ENCODE results near the gene KAZN.

KAZN gene

DNA sequence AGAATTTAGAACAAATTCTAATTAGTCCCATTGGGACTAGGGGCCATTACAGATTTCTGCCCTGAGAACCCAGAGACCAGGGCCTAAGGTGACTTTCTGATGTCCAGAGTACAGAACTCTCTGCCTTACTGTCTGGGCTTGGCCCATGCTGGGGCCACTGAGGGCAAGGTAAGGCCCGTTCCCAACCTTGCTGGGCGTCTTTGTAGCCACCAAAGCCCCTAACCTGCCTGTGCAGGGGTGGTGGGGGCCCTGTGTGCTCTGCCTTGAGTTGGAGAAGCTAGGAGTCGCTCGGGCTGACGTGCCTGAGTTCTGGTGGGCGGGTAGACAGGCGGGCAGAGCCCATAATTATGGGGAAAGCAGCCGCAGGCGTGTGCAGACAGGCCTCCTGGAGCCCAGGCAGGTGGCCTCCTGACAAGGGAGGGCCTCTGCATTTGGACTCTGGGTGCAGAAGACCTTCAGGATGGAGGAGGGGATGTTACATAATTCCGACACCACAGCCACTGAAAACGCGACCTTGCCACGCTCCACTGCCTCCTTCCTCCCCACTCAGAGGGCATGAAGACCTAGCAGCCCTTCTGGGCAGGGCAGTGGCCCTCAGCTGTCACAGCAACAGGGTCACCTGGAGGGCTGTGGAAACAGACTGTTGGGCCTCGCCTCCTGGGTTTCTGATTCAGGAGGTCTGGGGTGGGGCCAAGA, 315.1 kb downstream of the KAZN start:
- no peak for DNase-seq (ENCODE audit: low read depth in 2 of 2)

DNA sequence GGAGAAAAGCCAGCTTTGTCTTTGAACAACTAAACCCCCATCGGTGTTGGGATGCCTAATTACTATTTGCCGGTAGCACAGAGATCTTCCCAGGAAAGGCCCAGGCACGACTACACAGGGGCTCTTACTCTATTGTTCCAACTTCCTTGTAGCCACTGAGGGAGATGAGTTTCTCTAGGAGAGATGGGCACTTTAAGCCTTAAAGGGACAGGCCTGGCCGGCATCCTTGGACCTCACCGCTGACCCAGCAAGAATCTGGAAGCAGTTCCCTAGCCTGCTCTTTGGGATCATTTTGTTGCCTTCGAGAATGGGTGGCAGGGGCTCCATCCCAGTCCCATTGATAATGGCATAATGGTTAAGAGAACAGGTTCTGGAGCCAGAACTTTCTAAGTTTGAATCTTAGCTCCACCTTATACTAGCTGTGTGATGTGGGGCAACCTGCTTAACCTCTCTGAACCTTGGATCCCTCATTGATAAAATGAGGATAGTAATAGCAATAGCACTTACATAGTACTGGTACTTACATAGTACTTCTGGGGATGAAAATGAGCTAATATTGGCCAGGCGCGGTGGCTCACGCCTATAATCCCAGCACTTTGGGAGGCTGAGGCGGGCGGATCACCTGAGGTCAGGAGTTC, 316.0 kb downstream of the KAZN start:
- no peak for DNase-seq (ENCODE audit: low read depth in 2 of 2)

DNA sequence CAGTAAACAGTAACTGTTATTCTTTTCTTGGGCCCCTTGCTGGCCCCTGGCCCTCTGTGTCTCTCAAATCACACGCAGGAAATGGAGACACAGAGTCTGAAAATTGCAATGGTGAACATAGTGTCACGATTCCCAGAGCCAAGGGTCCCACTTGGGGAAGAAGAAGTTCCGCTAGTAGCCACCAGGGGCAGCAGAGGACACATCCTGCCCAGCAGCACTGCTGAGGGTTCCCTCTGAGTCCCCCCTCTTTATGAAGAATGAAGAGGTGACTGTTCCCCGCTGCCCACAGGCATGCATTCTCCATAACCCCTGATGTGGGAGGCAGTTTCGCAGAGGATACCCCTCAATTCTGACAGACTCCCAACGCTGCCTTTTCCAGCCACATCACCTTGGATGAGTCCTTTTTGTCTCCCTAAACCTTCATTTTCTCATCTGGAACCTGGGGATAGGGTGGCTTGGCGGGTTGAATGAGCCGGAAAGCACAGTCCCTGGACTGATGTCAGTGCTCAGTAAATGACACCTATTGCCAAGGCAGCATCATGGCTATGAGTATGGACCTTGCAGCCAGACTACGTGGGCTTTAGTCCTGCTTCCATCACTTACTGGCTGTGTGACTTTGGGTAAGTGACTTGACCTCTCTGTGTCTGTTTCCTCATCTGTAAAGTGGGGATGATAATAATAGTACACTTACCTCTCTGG, 317.0 kb downstream of the KAZN start:
- DNase-seq (ENCODE audit: low read depth in 2 of 2) = peak; percentile 15 to 28

DNA sequence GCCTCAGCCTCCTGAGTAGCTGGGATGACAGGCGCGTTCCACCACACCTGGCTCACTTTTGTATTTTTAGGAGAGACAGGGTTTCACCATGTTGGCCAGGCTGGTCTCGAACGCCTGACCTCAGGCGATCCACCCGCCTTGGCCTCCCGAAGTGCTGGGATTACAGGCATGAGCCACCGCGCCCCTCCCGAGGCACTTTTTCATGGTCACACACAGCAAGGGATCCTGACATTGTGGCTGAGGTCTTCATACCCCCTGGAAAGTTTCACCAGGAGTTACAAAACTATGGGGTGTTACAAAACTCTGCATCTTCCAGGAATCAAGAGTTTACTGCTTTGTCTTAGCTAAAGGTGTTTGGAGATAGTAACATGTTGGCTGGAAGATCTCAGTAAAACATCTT, 320.8 kb downstream of the KAZN start:
- DNase-seq (ENCODE audit: low read depth in 2 of 2) = no peak

DNA sequence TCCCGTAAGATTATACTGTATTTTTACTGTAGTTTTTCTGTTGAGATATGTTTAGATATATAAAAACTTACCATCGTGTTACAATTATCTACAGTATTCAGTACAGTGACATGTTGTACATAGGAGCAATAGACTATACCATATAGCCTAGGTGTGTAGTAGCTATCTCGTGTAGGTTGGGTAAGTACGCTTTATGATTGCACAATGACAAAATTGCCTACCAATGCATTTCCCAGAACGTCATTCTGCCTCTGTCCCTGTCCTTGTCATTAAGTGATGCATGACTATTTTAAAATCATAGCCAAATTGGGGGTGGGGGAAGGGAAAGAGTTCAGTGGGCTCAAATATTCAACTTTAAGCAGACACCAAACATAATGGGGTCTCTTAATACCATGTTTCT, 321.3 kb downstream of the KAZN start:
- DNase-seq (ENCODE audit: low read depth in 2 of 2) = no peak

DNA sequence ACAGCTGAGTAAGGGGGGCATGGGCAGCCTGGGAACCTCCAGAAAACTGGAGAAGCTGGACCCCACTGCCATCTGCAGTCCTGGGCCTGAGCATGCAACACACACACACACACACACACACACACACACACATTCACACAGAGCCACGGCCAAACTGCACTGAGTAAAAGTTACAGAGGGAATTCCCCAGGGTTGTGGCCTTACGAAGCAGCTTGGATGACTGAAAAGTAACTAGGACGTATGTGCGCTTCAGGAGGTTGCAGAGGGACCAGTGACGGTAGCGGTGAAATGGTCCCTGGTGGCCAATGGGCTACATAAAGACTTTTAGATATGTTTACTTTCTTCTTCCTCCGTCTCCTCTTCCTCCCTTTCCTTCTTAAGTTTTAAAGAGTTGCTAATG, 322.6 kb downstream of the KAZN start:
- DNase-seq (ENCODE audit: low read depth in 2 of 2) = no peak

DNA sequence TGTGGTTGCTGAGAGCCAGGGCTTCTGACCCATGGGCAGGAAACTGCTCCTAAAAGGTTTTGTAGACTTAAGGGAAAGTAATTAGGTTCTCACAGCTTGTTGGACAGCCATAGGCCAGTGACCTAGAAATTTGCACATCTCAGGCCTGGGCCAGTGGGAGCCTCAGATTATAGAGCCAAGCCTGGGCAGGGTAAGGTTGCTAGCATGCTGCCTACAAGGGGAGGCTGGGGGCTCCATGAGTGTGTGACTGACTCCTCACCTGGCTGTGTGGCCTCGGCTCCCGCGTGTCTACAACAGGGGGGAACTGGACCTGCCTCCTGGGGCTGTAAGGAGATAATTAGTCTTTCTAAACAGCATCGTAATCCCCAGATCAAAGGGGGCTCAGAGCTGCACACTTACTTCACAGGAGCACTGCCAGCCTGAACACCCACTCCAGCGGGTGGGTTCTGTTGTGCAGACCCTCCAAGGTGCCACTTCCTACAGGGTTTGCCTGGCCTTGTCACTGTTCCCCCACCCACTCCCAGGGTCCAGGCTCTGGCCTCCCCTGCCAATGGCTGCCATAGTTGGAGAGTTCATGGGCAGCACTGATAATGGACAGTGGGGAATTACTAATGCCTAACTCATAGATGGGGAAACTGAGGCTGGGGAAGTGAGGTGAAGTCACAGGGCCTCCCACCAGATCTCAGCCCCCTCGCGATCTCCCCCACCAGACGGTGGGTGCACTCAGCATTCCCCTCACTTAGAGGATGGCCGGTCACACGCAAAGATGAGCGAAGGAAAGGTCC, 324.6 kb downstream of the KAZN start:
- no peak for DNase-seq (ENCODE audit: low read depth in 2 of 2)

DNA sequence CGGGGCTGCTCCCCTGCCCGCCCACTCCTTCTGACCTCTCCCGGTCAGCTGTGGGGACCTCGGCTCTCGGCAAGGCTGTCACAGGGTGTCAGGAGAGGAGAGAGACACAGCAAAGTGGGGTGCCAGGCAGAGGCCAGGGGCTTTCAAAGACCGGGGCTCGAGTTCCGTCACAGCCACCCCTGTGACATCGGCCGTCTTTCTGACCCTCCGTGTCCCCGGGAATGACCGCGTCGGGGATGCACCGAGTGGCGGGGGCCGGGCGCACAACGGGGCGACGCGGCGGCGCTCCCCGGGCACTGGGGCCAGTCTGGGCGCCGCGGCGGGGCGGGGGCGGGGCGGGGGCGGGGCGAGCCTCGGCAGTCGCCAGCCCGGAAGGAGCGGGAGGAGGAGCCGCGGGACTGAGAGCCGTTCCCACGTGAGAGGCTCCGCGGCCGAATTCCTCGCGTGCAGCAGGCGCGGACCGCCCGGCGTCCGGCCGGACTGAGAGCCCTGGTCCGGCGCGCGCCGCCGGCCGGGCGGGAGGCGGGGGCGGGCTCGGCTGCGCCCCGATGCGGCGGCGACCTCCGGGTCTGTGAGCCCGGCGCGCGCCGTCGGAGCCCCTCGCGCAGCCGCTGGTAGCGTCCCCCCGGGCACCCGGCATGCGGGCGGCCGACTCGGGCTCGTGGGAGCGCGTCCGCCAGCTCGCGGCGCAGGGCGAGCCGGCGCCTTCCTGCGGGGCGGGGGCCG, 325.4 kb downstream of the KAZN start:
- peak in 1 of 2 donors; percentile 12 for DNase-seq (ENCODE audit: low read depth in 2 of 2)

DNA sequence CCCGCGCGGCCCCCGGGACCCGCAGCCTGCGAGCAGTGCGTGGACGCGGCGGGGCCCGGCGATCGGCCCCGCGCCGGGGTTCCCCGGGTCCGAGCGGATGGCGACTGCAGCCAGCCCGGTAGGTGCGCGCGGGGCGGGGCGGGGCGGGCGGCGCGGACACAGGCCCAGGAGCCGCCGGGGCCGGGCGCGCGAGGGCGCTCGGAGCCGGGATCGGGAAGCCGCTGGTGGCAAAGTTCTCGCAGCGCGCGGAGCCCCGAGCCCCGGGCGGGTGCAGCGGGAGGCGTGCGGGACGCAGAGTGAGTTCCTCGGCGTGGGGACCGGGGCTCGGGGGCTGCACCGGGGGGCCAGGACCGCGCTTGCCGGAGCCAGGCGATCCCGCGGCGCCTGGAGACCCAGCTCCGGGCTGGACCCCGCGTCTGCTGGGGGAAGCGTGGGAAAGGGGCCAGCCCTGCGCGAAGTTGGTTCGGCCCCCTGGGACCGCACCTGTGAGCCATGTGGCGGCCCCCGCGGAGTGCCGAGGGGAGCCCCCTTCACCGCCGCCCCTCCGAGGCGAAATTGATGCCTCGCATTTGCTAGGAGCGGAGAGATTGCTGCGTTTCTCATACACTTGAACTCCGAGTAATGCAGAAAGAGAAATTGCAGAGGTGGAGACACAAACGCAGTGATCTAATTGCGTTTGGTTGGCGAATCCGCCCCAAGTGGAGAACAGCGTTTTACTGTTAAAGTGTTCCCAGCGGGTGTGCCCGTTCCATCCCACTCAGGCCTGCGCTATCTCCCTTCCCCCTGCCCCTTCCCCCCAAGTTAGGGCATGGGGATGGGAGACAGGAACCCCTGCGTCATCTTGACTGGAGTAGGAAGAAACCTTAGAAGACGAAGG, 326.2 kb downstream of the KAZN start:
- peak in 1 of 2 donors; percentile 11 for DNase-seq (ENCODE audit: low read depth in 2 of 2)

DNA sequence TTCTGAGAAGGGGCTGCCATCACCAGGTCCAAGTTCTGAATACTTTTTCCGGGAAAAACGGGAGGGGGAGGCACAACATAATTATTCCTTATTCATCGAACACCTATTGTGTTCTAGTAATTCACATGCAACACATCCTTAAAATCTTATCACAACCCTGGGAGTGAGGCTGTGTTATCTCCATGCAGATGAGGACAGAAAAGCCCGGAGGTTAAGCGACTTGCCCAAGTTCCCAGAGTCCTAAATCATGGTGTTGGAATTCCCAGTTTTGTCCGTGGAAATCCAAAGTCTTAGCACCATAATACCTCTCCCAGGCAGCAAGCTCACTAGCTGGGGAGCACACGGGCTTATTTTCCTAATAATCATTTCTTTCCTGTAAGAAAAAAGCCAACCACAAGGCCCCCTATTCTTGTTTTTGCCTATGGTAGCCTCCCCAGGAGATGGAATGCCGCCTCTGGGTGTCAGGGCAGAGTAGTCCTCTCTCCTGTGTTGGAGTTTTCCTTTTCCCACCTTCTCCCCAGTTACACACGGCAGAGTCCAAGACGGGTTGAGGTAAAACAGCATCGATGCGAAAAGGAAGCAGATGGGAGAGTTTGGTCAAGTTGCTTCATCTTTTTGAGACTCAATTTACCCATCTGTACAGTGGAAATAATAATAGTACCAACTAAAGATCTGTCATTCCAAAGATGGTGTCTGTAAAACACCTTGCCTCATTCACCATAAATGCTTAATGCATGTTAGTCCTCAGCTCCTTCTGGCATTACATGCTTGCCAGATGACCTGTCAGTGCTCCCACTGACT, 327.1 kb downstream of the KAZN start:
- DNase-seq (ENCODE audit: low read depth in 2 of 2) = no peak

DNA sequence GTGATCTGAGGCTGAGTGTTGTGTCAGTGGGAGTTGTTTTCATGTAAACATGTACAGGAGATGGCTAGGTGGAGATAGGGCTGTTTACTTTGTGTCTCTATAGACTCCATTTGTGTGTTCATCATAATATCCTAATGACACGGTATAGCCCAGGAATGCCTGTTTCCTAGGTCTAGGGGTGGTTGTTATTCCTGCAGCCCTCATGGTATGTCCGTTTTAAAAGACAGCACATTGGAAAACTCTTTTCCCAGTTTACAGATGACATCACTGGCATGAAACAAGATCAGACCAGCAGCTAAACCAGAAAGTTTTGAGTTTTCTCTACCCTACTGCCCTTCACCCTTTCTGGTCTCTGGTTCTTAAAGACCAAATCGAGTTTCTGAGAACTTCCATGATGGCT, 327.7 kb downstream of the KAZN start:
- DNase-seq (ENCODE audit: low read depth in 2 of 2) = no peak

DNA sequence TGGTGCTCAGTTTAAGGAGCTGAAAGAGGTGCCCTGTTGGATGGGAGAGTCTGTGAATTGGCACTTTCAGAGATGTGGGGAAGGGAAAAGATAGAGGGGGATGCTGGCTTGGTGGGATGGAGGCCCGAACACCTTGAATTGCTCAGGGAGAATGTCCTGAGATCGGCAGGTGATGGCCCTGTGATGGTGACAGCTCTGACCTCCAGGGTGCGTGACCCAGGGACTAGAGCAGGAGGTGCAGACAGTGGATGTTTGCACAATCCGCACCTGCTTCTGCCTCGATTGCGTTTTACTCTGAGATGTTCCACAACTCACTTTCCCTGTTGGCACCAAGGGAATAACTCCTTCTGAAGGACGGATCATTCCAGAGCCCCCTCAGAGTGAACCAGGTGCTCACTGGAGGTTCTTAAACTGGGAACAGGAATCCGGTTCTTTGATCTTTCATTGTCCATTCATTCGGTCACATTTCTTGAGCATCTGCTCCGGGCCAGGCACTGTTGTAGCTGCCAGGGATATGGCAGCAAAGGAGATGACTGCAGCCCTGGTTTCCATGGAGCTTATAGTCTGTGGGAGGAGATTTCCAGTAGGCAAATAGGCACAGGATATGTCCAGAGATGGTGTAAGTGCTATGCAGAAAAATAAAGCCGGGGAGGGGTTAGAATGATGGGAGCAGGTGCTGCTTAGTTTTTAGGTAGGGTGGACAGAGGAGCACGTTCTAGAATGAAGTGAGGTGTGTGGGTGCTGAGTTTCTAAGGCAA, 328.5 kb downstream of the KAZN start:
- DNase-seq (ENCODE audit: low read depth in 2 of 2) = no peak

DNA sequence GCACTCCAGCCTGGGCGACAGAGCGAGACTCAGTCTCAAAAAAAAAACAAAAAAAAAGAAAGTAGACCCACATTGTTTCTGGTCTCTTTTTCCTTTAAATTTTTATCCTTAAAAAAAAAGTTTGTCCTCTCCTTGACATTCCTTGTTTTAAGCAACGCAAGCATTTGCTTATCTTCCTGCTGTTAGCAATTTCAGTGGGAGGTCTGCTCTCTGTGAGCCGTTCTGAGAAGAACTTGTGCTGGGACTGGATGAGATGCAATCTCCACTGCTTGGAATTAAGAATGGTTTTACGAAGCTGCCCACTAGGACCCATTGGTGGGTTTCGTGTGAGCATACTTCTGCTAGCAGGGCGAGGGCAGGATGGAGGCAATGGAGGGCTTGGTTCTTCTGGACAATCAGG, 329.9 kb downstream of the KAZN start:
- DNase-seq (ENCODE audit: low read depth in 2 of 2) = no peak

DNA sequence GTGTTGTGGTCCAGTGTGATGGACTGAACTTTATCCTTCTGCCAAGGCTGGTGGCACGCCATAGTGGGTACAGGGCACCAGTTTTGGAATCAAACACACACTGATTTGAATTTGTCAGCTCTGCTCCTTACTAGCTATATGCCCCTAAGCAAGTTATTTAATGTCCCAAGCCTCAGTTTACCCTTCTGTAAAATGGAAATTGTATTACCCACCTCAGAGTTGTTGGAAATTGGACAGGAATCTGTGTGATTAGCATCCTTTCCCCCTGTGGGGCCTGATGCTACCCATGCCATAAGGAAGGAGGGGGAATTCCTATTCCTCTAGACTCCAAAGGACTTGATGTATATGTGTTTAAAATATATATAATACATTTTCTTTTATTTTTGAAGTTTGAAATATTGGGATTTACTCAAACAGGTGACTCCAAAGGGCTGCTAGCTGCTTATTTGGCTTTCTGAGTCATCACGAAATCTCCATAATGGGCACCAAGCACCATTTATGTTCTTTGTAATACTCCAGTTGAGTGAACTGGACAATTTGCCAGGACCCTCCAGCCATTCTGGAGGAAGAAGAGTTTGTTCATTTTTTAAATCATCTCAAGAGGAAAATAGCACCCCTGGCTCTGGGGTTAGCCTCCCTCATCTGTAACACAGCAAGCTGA, 330.5 kb downstream of the KAZN start:
- DNase-seq (ENCODE audit: low read depth in 2 of 2) = no peak

DNA sequence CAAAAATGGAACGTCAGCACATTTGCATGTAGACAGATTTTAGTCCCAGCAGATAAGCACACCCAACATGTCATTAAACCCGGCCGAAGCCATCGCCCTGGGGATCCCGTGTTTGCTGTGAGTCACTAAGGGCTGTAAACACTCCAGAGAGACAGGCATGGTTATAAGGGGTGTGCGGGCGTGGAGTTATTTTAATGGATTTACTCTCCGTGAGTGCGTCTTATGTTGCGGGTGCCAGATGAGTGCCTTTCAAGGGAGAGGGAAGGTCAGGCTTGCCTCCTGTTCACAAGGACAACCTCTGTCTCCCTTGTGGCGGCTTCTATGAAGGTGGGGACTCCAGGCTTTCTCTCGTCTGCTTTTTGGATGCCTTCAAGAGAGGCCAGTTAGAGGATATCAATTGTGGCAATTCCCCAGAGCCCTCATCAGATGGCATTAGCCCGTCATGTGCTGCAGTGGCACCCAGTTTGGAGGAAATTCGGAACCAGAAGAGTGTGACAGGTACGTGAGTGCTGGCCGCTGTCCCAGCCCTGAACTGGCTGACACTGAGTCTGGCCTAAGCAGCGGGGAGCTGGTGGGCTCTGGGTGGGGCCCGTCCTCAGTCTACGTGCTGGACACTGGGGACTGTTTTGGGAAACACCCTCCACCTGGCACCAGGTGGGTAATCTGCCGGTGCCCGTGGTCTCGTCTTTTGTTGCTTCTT, 331.2 kb downstream of the KAZN start:
- DNase-seq (ENCODE audit: low read depth in 2 of 2) = no peak

DNA sequence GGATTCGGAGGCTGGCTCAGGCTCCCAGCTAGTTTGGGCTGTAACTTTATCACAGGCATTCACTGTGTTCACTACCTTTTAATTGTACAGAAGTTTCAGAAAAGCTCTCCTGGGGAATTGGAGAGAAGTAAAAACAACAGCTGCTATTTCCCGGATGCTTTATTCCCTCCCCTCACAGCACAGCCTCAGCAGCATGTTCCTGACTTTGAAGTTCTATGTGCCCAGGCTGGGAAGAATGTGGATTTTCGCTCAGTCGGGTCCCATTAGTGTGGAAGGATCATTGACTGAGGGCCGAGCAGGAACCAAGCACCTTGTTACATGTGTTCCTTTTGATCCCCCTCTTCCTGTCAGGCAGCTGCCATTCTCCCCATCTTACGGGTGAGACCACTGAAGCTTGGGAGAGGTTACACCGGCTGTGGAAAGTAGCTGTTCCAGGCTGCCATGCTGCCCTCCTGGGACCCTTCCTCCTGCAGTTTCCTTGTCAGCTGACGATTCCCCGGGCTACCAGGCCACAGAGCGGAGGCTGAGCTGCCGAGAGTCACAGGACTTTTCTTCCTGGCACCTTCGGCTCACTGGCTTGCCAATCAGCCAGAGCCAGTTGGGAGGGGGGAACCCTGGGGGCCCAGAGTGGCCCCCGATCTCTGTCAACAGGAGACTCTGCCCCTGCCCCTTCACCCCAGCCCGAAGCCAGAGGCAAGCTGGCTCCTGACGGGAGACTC, 331.9 kb downstream of the KAZN start:
- no peak for DNase-seq (ENCODE audit: low read depth in 2 of 2)

DNA sequence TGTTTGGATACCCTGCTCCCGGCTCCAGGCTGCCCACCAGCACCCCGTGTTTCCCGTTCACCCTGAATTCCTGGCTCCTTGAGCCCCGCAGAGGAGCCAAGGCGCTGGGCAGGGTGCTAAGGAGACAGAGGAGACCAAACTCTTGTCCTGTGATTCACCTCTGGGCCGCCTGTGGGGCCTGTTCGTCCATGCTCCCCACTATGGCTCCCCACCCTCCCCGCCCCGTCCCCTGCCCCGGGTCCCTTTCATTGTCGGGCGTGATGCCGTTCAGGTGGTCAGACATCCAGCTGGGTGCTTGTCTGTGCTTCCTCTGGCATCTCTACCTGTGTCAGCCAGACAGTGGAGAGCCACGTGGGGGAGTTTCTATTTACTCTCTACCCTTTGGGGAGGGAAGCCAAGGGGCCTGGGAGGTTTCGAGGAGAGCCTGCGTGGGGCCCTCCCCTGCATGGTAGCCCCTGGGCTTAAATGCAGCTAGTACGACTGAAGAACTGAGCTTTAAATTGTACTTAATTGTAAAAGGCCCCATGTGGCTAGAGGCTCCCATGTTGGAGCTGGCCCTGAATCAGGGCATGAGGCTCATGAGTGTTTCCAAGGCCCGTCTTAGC, 333.7 kb downstream of the KAZN start:
- DNase-seq (ENCODE audit: low read depth in 2 of 2) = no peak

Measured in stimulated activated CD4-positive, alpha-beta T cell treated with anti-CD3 and anti-CD28 coated beads, Interleukin-1b, Interleukin-23, amount 100 ng/mL, for 4 hours (primary cell).